Mesodermal cell (in vitro differentiated cells): ENCODE measurements around the gene KLF13.
"Not testable (repeated sequence)": the region's sequence is repeated elsewhere in the genome, so short reads cannot be mapped to it uniquely, and the experiment has no call there.

Experiments
- H3K27ac ChIP-seq: 2 replicates; pipeline ENCODE4 v1.7.0; 2013; ENCODE audit warnings: mild to moderate bottlenecking, low read depth, low read length, moderate library complexity; ENCODE audit not compliant: severe bottlenecking
- H3K36me3 ChIP-seq: 2 replicates; pipeline ENCODE4 v1.7.1; 2013; ENCODE audit warnings: mild to moderate bottlenecking, low read length, moderate library complexity; ENCODE audit not compliant: control insufficient read depth, insufficient read depth
- H3K4me1 ChIP-seq: one replicate; pipeline ENCODE4 v1.7.1; 2013; ENCODE audit warnings: mild to moderate bottlenecking, low read length; ENCODE audit not compliant: insufficient read depth, control insufficient read depth, poor library complexity, severe bottlenecking
- H3K4me3 ChIP-seq: 2 replicates; pipeline ENCODE4 v1.7.0; 2013; ENCODE audit warnings: low read length, control low read depth, mild to moderate bottlenecking; ENCODE audit not compliant: insufficient read depth, poor library complexity, severe bottlenecking; ENCODE audit errors: extremely low read depth
- H3K9me3 ChIP-seq: 2 replicates; pipeline ENCODE4 v1.7.1; 2013; ENCODE audit warnings: mild to moderate bottlenecking, low read length, moderate library complexity; ENCODE audit not compliant: control insufficient read depth
- WGBS, 2 experiments: methylation state at CpG; one replicate each; pipeline ENCODE4 v1.1.5; 2013; ENCODE audit warnings: missing lambda C conversion rate in 2 of 2; ENCODE audit not compliant: insufficient coverage in 2 of 2; 5-methylcytosine and 5-hydroxymethylcytosine counted together

Gene KLF13

GRCh38 chr15:31349233-31350141 lies 22.9 kb downstream of the KLF13 start:
- H3K36me3 ChIP-seq: peaks cover 11% of the 10 kb centered on the region
- WGBS, 2 experiments: 85 to 95% methylated on average over 11 to 13 of the region's 13 CpGs
- no peak overlapping the region for H3K27ac ChIP-seq
- peaks cover 36% of the 10 kb centered on the region for H3K4me1 ChIP-seq
- H3K9me3 ChIP-seq: no peaks in the 10 kb centered on the region
- H3K4me3 ChIP-seq: no peak overlapping the region

- Histone ChIP-seq H3K4me1 (peaks cover 25% of the 10 kb centered on the region), H3K4me3 (no peak overlapping the region), H3K9me3 (no peaks in the 10 kb centered on the region), H3K27ac (no peak overlapping the region), H3K36me3 (peaks cover 22% of the 10 kb centered on the region)
- 86 to 99% methylated on average over 5 to 7 of the region's 7 CpGs for WGBS, 2 experiments
These were observed 24.1 kb downstream of the KLF13 start for GRCh38 chr15:31350771-31351170.

- no peak overlapping the region for H3K4me3 ChIP-seq
- WGBS, 2 experiments: 88 to 94% methylated on average over 8 of the region's 8 CpGs
- no peak overlapping the region for H3K27ac ChIP-seq
- peaks cover 29% of the 10 kb centered on the region for H3K4me1 ChIP-seq
- H3K36me3 ChIP-seq: peaks cover 22% of the 10 kb centered on the region
- no peaks in the 10 kb centered on the region for H3K9me3 ChIP-seq
These were observed 25.7 kb downstream of the KLF13 start for GRCh38 chr15:31352339-31352751.

DNA sequence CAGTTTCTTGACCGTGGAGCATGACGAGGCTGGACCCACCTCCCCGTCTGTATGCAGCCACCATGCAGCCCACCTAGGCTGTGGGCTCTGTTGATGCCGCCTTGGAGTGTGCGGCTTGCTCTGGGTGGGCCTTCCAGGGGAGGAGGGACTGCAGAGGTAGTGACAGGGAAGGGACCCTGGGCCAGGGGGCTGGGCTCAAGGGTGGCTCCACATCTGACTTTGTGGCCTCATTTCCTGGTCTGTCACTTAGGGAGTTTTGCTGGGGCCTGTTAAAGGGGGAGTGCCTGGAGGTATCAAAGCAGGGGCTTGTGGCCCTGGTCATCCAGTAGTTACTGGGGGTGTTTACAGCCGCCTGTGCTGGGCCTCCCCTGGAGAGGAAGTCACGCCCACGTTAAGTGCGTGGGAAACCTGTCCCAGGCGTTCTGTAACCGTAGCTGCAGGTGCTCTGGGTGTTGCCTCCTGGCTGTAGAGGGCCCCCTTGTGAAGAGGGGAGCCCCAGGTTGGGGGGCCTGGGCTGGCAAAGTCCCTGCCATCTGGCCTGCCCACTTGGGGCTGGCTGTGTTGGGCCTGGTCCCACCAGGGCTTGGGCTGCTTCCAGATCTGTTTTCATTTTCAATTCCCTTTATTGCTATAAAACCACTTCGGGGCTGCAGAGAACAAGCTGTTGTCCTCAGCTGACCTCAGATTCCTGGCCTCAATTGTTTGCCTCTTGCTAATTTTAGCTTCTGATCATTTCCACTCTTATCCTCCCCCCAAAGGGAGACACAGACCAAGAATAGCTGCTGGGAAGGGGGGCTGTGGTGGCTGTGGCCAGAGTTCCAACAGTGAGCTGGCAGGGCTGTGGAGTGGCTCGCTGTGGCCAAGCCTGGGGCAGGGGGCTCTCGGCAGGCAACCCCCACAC lies 26.5 kb downstream of the KLF13 start:
- WGBS, 2 experiments: 77 to 81% methylated on average over 12 of the region's 14 CpGs
- no peak overlapping the region for H3K4me3 ChIP-seq
- peaks cover 29% of the 10 kb centered on the region for H3K4me1 ChIP-seq
- peaks cover 22% of the 10 kb centered on the region for H3K36me3 ChIP-seq
- no peaks in the 10 kb centered on the region for H3K9me3 ChIP-seq
- peak overlapping the region; percentile 83 for H3K27ac ChIP-seq

DNA sequence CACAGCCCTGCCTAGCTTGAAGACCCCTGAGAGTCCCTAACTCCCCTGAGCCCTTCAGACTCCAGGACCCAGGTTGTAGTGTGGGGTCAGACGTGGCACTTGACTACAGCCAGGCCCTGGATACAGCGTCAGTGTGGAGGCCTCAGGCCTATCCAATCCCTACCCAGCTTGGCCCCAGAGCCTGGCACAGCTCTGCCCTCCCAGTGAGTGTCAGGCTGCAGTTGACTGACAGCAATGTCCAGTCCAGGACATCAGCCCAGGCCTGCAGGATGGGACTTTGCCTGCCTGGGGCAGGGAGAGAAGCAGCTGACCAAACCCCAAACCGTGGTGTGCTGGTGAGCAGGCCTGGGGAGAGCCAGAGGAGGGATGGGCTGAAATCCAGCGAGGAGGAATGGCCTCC lies 27.3 kb downstream of the KLF13 start:
- 88 to 100% methylated on average over 2 to 4 of the region's 4 CpGs for WGBS, 2 experiments
- peaks cover 34% of the 10 kb centered on the region for H3K4me1 ChIP-seq
- no peaks in the 10 kb centered on the region for H3K9me3 ChIP-seq
- H3K27ac ChIP-seq: peak overlapping the region; percentile 83
- peaks cover 22% of the 10 kb centered on the region for H3K36me3 ChIP-seq
- H3K4me3 ChIP-seq: no peak overlapping the region

- peaks cover 12% of the 10 kb centered on the region for H3K36me3 ChIP-seq
- H3K4me1 ChIP-seq: peaks cover 53% of the 10 kb centered on the region
- H3K27ac ChIP-seq, H3K9me3 ChIP-seq, H3K4me3 ChIP-seq: not testable (repeated sequence)
- WGBS, 2 experiments: 92 to 96% methylated on average over 8 to 11 of the region's 11 CpGs
These were observed 29.5 kb downstream of the KLF13 start for GRCh38 chr15:31356097-31356496.

DNA sequence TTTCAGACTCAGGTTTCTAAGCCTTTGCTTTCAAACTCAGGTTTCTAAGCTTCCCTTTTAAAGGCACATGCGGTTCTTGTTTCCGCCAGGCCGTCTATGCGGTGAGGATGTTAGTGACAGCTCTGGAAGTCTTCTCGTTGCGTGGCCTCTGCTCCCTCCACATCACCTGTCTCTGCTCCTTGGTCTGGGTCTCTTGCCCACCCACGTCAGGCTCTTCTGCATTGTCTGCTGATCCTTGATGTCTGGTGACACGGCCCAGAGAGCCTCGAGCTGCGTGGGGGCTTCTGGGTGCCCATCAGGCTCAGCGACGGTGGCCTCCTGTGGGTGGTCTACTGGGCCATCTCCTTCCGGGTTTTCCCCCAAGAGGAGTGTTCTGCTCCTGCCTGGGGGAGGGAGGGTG lies 30.5 kb downstream of the KLF13 start:
- Histone ChIP-seq H3K27ac (no peak overlapping the region), H3K4me1 (peaks cover 61% of the 10 kb centered on the region), H3K9me3 (no peaks in the 10 kb centered on the region), H3K4me3 (no peak overlapping the region), H3K36me3 (peaks cover 12% of the 10 kb centered on the region)
- WGBS, 2 experiments: 90 to 93% methylated on average over 12 to 13 of the region's 13 CpGs

GRCh38 chr15:31358163-31358562 lies 31.5 kb downstream of the KLF13 start:
- Histone ChIP-seq H3K4me3 (no peak overlapping the region), H3K4me1 (peaks cover 52% of the 10 kb centered on the region), H3K36me3 (peaks cover 12% of the 10 kb centered on the region), H3K9me3 (no peaks in the 10 kb centered on the region), H3K27ac (no peak overlapping the region)
- WGBS, 2 experiments: 80 to 90% methylated on average over 2 of the region's 3 CpGs

DNA sequence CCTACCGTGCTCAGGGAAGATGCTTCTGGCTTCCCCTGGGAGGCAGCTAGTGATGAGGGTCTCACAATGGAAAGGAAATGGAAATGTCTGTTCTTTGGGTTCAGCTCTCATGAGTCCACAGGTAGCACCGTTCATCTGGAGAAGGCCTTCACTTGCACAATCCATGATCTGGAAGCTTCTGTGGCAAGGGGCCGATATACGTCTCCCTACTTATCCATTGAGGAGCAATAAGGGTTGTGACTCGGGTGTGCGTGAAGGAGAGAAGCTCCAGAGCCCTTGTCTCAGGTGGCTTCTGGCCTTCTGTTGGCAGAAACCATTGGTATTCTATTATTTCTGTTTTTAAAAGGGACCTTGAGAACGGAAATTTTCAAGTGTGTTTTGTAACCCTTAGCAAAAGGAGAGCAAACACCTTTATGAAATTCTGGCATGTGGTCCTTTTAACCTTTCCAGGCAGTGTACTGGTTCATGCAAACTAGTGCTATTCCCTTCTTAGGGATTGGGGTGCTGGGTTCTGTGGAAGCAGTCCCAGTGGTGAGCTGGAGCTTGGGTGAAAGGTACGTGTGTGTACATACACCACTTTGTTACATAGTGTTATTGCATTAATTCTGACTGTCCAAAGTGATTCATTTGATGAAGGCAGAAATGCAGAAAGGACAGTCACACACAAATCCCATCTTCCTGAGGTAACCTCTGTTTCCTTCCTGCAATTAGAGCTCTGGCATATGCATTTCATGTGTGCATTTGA lies 32.5 kb downstream of the KLF13 start:
- Histone ChIP-seq H3K4me1 (peaks cover 43% of the 10 kb centered on the region), H3K4me3 (no peak overlapping the region), H3K27ac (no peak overlapping the region), H3K36me3 (peaks cover 12% of the 10 kb centered on the region), H3K9me3 (no peaks in the 10 kb centered on the region)
- WGBS, 2 experiments: 98 to 100% methylated on average over 7 of the region's 8 CpGs

- no peaks in the 10 kb centered on the region for H3K9me3 ChIP-seq
- WGBS, 2 experiments: 83 to 94% methylated on average over 4 to 5 of the region's 7 CpGs
These were observed 33.1 kb downstream of the KLF13 start for GRCh38 chr15:31359702-31360111.

More at GRCh38 chr15:31359702-31360111, 33.1 kb downstream of the KLF13 start:
- Histone ChIP-seq H3K4me1 (peaks cover 48% of the 10 kb centered on the region), H3K27ac (no peak overlapping the region), H3K36me3 (peaks cover 8% of the 10 kb centered on the region), H3K4me3 (no peak overlapping the region)
